Head of caudate nucleus (tissue), 42 donors: ENCODE data around the gene GRIA1.

Experiments
- DNase-seq, 42 donors: peaks; one replicate each; pipeline versions ENCODE4 v3.0.0 to v3.0.0-alpha.2; 2020 to 2021; ENCODE audit warnings: mixed read lengths in 7 of 42
- intact Hi-C: fragments of 100-400 bp; cut with DNase I; formaldehyde crosslinking; loops from one replicate; pipeline ENCODE4 v1.15.0; 2022

The GRIA1 gene

GRCh38 chr5:153537207-153537606 is 46.7 kb downstream of the GRIA1 start:
- intact Hi-C loops, result no loop called here

GRCh38 chr5:153539983-153540382 is 49.5 kb downstream of the GRIA1 start:
- no peak for DNase-seq
- intact Hi-C loops, result no loop called here

More at GRCh38 chr5:153537207-153537606, 46.7 kb downstream of the GRIA1 start:
- peak in 5 of 42 donors; percentile 6 to 32 (median 13) for DNase-seq

- intact Hi-C loops, result no loop called here
- no peak for DNase-seq
Observed at GRCh38 chr5:153542536-153542935, 52.1 kb downstream of the GRIA1 start.

GRCh38 chr5:153543288-153543687 is 52.8 kb downstream of the GRIA1 start:
- no peak for DNase-seq
- intact Hi-C loops, result no loop called here

- intact Hi-C loops, result no loop called here
- DNase-seq, result no peak
Observed at GRCh38 chr5:153543959-153544470, 53.5 kb downstream of the GRIA1 start.

GRCh38 chr5:153544706-153545105 is 54.2 kb downstream of the GRIA1 start:
- intact Hi-C loops, result no loop called here
- no peak for DNase-seq

- intact Hi-C loops, result no loop called here
- DNase-seq, result no peak
Observed at GRCh38 chr5:153546566-153546965, 56.1 kb downstream of the GRIA1 start.

- intact Hi-C loops, result no loop called here
- DNase-seq, result peak in 17 of 42 donors; percentile 8 to 62 (median 26)
Observed at GRCh38 chr5:153551537-153552079, 61.1 kb downstream of the GRIA1 start.

- intact Hi-C loops, result no loop called here
- DNase-seq, result no peak
Observed at GRCh38 chr5:153552886-153553285, 62.4 kb downstream of the GRIA1 start.

GRCh38 chr5:153555420-153556114 is 65.1 kb downstream of the GRIA1 start:
- DNase-seq, result peak in 7 of 42 donors; percentile 2 to 28 (median 7)
- intact Hi-C loops, result no loop called here

GRCh38 chr5:153558957-153559356 is 68.5 kb downstream of the GRIA1 start:
- intact Hi-C loops, result no loop called here

GRCh38 chr5:153559926-153560325 is 69.5 kb downstream of the GRIA1 start:
- DNase-seq, result no peak
- intact Hi-C loops, result no loop called here

More at GRCh38 chr5:153558957-153559356, 68.5 kb downstream of the GRIA1 start:
- peak in 1 of 42 donors; percentile 5 for DNase-seq

GRCh38 chr5:153562189-153562588 is 71.7 kb downstream of the GRIA1 start:
- no peak for DNase-seq
- intact Hi-C loops, result no loop called here

GRCh38 chr5:153565822-153566221 is 75.4 kb downstream of the GRIA1 start:
- DNase-seq, result no peak
- intact Hi-C loops, result no loop called here

- DNase-seq, result no peak
- intact Hi-C loops, result no loop called here
Observed at GRCh38 chr5:153569036-153569435, 78.6 kb downstream of the GRIA1 start.

GRCh38 chr5:153571162-153571561 is 80.7 kb downstream of the GRIA1 start:
- DNase-seq, result no peak
- intact Hi-C loops, result no loop called here

- peak in 2 of 42 donors; percentile 9 to 24 for DNase-seq
- intact Hi-C loops, result no loop called here
Observed at GRCh38 chr5:153572411-153573145, 82.1 kb downstream of the GRIA1 start.

- DNase-seq, result no peak
- intact Hi-C loops, result no loop called here
Observed at GRCh38 chr5:153573326-153574033, 83.0 kb downstream of the GRIA1 start.

- DNase-seq, result no peak
- intact Hi-C loops, result no loop called here
Observed at GRCh38 chr5:153584126-153584959, 93.9 kb downstream of the GRIA1 start.
